GM12874 (cell line): ENCODE data around the gene ERF.

Experiments
- TF ChIP-seq, protein P1 (sequence below): IDR thresholded peaks from 2 replicates; pipeline ENCODE4 v1.5.1; 2011; ENCODE audit warnings: low read depth, mild to moderate bottlenecking, control low read depth, low read length, moderate library complexity; ENCODE audit not compliant: insufficient read depth

Gene ERF

DNA sequence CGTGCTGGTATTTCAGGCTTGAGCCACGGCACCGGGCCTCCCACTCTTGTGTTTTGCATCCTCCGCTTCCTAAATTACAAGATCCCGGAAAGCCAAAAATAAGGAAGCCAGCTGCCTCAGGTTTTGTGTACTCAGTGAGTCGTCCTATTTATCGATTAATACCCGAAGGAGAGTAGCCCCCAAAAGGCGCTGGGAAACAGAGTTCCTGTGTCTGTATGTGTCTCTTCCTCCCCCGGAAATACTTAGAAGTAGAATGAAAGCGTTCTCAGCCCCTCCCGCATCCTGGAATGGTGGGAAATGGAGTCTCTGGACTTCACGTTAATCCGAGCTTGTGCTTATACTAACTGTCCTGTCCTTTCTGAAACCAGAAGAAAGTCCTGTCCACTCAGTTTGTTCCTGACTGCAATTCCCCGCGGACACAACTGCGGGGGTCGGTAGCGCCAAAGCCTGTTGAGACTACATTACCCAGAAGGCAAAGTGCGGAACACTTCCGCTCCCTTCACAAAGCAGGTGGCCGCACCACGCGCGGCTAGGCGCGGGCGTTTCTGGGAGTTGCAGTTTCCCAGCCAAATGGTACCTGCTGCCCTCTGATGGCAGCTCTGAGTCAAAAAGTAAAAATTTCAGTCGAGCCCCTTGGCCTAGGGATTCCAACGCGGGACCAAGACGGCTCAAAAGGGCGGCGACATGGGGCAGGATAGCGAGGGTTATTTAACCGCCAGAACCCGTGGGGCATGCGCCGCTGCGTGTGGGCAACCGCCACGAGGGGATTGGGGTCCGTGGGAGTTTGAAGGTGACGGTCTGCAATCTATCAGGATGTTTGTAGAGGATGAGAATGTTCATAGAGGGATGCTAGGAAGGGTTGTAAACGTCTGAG, 10.3 kb downstream of the ERF start:
- TF ChIP-seq, protein P1, sequence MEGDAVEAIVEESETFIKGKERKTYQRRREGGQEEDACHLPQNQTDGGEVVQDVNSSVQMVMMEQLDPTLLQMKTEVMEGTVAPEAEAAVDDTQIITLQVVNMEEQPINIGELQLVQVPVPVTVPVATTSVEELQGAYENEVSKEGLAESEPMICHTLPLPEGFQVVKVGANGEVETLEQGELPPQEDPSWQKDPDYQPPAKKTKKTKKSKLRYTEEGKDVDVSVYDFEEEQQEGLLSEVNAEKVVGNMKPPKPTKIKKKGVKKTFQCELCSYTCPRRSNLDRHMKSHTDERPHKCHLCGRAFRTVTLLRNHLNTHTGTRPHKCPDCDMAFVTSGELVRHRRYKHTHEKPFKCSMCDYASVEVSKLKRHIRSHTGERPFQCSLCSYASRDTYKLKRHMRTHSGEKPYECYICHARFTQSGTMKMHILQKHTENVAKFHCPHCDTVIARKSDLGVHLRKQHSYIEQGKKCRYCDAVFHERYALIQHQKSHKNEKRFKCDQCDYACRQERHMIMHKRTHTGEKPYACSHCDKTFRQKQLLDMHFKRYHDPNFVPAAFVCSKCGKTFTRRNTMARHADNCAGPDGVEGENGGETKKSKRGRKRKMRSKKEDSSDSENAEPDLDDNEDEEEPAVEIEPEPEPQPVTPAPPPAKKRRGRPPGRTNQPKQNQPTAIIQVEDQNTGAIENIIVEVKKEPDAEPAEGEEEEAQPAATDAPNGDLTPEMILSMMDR, result peak; percentile 72

DNA sequence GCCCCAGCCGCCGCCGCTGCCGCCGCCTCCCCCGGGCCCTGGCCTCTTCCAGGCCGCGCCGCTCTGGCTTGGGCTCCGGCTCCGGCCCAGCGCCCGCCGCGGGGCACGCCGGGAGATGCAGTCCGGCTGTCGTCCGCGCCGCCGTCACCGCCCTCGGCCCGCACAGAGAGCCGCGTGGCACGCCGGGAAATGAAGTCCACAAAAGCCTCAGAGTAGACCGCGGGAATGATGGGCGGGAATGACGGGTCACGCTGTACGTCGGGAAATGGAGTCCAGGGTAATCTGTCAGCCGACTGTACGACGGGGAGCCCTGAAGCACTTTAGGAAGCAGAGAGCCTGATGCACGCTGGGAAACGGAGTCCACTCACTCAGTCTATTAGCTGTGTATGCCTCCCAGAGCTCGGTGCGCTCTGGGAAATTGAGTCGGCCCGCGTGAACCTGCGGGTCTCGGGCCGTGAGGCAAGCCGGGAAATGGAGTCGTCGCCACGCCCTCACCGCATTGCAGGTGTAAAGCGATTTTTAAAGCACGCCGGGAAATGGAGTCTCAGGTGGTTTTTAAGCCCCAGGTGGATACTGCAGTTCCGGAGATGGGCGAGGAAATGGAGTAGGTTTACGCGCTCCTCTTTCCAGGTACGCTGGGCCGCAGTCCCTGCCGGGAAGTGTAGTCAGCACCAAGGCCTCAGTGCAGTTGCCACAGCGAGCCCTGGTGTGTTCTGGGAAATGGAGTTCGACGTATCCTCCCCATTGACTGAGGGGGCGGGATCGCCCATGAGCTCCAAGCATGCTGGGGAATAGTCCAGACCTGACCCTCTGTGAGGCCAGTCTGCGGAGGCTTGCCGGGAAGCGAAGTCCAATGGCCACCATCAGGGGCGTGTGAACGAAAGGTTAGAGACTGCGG, 12.2 kb downstream of the ERF start, which contains the start of gene GSK3A:
Gene GSK3A, minus strand, starts transcription at position 91 of the 898 bp plus-strand sequence. CDS start 137 bp downstream, outside the sequence.
- TF ChIP-seq, protein P1, result no peak

DNA sequence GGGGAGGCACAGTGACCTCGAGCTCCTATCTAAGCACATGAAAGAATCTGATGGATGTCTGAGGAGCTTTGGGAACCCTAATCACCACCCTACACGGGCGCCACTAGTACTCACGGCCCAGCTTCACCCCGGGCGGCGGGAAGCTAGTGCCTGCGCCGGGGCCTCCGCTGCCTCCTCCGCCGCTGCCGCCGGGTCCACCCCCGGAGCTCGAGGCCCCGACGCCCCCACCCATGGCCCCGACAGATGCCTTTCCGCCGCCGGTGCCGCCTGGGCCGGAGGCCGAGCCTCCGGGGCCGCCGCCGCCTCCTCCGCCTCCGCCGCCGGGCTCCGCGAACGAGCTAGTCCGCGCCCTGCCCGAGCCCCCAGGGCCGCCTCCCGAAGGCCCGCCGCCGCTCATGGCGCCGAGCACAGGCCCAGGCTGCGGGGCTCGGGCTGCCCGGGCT, 12.8 kb downstream of the ERF start:
- TF ChIP-seq, protein P1, result no peak

DNA sequence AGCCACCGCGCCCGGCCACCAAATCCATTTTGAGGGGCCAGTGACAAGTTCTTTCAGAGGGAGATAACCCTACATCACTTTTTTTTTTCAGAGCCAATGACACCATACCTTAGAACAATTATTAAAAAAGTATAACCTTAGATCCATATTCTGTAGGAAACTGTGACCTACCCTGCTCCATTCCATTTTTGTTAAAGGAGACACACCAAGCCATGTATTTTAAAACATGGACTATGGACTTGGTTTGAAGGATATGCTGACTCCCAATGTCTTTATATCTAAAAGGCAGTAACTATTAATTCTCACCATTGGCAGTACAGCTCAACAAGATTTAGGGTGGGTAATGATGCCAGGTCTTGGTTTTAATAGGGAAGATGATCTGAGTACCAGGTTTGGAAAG, 13.6 kb downstream of the ERF start:
- TF ChIP-seq, protein P1, result no peak

DNA sequence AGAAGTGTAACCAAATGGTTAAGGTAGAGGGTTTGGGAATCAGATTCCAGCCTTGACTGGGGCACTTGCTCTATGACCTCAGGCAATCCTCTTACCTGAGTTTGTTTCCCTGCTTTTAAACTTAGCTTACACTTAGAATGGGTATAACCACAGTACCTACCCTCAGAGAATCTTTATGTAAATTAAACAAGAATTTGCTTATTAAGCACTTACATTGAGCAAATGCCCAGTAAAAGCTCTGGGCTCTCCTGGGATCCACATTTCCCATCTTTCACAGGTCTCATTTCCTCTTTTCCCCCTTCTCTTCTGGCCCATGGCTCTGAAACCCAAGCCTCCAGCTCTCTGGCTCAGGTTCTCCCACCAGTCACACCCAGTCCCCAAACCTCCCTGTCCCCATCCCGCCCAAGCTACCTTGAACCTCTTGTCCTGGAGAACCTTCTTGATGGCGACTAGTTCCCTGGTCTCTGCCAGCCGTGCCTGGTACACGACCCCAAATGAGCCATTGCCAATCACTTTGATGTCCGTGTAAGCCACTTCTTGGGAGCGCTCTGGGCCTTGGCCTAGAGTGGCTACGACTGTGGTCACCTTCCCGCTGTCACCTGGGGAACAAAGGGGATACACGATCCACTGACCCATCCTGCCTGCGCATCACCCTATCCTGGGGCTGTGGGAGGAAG, 15.2 kb downstream of the ERF start:
- TF ChIP-seq, protein P1, result no peak

DNA sequence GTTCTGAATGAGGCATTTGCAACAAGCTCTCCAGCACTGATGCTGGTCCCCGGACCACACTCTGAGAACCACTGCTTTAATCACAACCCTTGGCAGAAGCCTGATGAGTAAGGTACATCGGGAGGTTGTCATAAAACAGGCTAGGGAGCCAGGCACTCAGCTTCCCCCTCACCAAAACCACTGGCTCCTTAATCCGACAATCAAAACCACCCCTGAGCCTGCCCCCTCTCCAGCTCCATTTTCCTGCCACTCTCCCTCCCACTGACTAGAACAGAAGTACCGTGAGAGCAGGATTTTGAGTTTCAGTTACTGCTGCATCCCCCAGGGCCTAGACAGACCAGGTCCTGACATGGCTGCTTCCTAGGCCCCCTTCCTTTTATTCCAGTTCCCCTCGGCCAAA, 19.7 kb downstream of the ERF start:
- TF ChIP-seq, protein P1, result no peak
